ENCODE results near the gene KAT6B. TPM values are rescaled to one million over a fixed set of nuclear protein-coding genes. Genes with fewer than 3 reads are reported as not detected.

The KAT6B gene
- total and polyA plus RNA-seq, 2 experiments from 2014 or later: 15.8 to 36.2 TPM

DNA sequence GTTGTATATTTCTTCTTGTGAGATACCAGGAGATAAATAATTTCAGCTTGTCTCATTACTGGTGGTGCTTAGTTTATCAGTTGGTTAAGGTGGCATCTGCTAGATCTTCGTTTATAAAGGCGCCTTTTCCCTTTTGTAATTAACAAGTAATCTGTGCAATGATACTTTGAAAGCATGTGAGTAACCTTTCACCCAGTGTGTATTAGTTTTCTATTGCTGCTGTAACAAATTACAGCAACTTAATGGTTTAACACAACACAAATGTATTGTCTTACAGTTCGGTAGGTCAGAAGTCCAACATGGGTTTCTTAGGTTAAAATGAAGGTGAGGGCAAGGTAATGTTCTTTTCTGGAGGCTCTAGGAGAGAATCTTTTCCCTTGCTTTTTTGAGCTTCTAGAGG, 30.5 kb downstream of the KAT6B start:
- Histone ChIP-seq H3K36me3 (replicated peaks; ENCODE audit: insufficient read depth, low read depth) (no peaks in the 10 kb centered on the region), H3K27ac (no peak overlapping the region), H4K20me1 (ENCODE audit: insufficient read depth, poor library complexity, severe bottlenecking) (peaks cover 72% of the 10 kb centered on the region), H3K9me2 (replicated peaks; ENCODE audit: insufficient read depth) (no peaks in the 10 kb centered on the region), H3K9me3 (ENCODE audit: low read depth) (no peaks in the 10 kb centered on the region), H3K4me1 (ENCODE audit: insufficient read depth) (peaks cover 16% of the 10 kb centered on the region), H2AFZ (no peak overlapping the region), H3K4me2 (no peak overlapping the region), H3K79me2 (peaks cover 92% of the 10 kb centered on the region), H3K4me3 (no peak overlapping the region), H3K27me3 (no peaks in the 10 kb centered on the region)
- no peak for DNase-seq (ENCODE audit: low spot score)
- WGBS (ENCODE audit: low lambda C conversion rate, missing lambda C conversion rate): 93% methylated on average over 3 of the region's 3 CpGs
- TF ChIP-seq, protein P1, sequence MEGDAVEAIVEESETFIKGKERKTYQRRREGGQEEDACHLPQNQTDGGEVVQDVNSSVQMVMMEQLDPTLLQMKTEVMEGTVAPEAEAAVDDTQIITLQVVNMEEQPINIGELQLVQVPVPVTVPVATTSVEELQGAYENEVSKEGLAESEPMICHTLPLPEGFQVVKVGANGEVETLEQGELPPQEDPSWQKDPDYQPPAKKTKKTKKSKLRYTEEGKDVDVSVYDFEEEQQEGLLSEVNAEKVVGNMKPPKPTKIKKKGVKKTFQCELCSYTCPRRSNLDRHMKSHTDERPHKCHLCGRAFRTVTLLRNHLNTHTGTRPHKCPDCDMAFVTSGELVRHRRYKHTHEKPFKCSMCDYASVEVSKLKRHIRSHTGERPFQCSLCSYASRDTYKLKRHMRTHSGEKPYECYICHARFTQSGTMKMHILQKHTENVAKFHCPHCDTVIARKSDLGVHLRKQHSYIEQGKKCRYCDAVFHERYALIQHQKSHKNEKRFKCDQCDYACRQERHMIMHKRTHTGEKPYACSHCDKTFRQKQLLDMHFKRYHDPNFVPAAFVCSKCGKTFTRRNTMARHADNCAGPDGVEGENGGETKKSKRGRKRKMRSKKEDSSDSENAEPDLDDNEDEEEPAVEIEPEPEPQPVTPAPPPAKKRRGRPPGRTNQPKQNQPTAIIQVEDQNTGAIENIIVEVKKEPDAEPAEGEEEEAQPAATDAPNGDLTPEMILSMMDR (IDR thresholded peaks at IDR 0.05; ENCODE audit: poor library complexity): no peak
- TF ChIP-seq EZH2 (IDR thresholded peaks at IDR 0.05; ENCODE audit: borderline replicate concordance): no peak

DNA sequence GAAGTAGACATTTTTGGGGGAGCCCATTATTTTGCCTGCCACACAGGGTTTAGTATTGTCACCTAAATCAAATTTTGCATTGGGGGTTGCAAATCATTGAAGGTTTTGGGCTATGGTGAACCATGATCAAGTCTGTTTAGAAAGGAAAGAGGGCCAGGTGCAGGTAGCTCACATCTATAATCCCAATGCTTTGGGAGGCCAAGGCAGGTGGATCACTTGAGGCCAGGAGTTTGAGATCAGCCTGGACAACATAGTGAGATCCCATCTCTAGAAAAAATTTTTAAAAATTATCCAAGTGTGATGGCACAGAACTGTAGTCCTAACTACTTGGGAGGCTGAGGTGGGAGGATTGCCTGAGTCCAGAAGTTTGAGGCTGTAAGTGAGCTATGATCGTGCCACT, 31.2 kb downstream of the KAT6B start:
- Histone ChIP-seq H4K20me1 (ENCODE audit: insufficient read depth, poor library complexity, severe bottlenecking) (peaks cover 73% of the 10 kb centered on the region), H3K27ac (no peak overlapping the region), H3K9me2 (replicated peaks; ENCODE audit: insufficient read depth) (no peaks in the 10 kb centered on the region), H3K36me3 (replicated peaks; ENCODE audit: insufficient read depth, low read depth) (no peaks in the 10 kb centered on the region), H3K9me3 (ENCODE audit: low read depth) (no peaks in the 10 kb centered on the region), H3K79me2 (peaks cover 92% of the 10 kb centered on the region), H3K4me3 (no peak overlapping the region), H3K4me2 (no peak overlapping the region), H3K4me1 (ENCODE audit: insufficient read depth) (peaks cover 12% of the 10 kb centered on the region), H3K27me3 (no peaks in the 10 kb centered on the region), H2AFZ (no peak overlapping the region)
- 92% methylated on average over 1 of the region's 1 CpG for WGBS (ENCODE audit: low lambda C conversion rate, missing lambda C conversion rate)
- no peak for DNase-seq (ENCODE audit: low spot score)
- TF ChIP-seq, protein P1 (IDR thresholded peaks at IDR 0.05; ENCODE audit: poor library complexity): no peak
- TF ChIP-seq EZH2phosphoT487 (IDR thresholded peaks at IDR 0.05; ENCODE audit: low read depth, severe bottlenecking, unreplicated experiment) (no peak), EZH2 (IDR thresholded peaks at IDR 0.05; ENCODE audit: borderline replicate concordance) (no peak)

DNA sequence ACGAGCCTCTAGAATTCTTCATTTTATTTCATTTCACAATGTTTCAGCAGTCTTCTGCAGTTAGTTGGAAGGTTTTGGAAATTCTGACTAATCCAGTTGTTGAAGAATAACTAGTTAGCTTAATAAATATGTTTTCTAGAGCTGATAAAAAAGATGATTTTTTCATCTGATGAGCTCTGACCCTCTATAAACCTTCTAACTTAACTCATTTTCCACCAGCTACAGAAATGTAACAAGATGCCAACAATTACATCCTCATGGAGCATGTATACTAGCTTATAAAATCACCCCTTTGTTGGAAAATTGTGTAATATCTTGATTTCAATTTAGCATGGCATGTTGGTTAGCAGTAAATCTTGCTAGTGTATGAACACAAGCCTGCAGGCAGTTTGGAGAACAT, 33.1 kb downstream of the KAT6B start:
- 100% methylated on average over 1 of the region's 1 CpG for WGBS (ENCODE audit: low lambda C conversion rate, missing lambda C conversion rate)
- no peak overlapping the region for H2AFZ ChIP-seq
- H3K27me3 ChIP-seq: no peaks in the 10 kb centered on the region
- H3K27ac ChIP-seq: no peak overlapping the region
- H3K9me3 ChIP-seq (ENCODE audit: low read depth): no peaks in the 10 kb centered on the region
- H4K20me1 ChIP-seq (ENCODE audit: insufficient read depth, poor library complexity, severe bottlenecking): peaks cover 77% of the 10 kb centered on the region
- peaks cover 90% of the 10 kb centered on the region for H3K79me2 ChIP-seq
- no peak for TF ChIP-seq EZH2 (IDR thresholded peaks at IDR 0.05; ENCODE audit: borderline replicate concordance)
- H3K36me3 ChIP-seq (replicated peaks; ENCODE audit: insufficient read depth, low read depth): no peaks in the 10 kb centered on the region
- no peak overlapping the region for H3K4me2 ChIP-seq
- DNase-seq (ENCODE audit: low spot score): no peak
- no peak overlapping the region for H3K4me3 ChIP-seq
- H3K4me1 ChIP-seq (ENCODE audit: insufficient read depth): peaks cover 11% of the 10 kb centered on the region
- no peaks in the 10 kb centered on the region for H3K9me2 ChIP-seq (replicated peaks; ENCODE audit: insufficient read depth)

DNA sequence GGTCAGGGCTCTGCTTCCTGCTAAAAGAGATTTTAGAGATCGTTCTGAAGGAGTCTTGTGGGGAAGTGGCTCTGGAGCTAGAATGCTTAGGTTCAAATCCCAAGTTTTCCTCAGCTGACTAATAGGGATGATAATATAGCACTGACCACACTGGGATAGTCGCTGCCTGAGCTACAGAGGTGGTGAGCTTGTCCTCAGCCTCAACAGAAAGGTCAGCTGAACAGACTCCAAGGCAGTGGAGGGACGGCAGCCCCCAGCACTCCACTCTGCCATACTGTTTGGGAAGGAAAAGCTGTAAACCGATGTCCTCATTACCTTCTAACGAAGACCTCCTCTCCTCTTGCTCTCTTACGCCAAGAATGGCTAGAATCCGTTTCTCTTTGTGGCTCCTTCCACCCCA, 36.2 kb downstream of the KAT6B start:
- H3K79me2 ChIP-seq: peaks cover 90% of the 10 kb centered on the region
- no peaks in the 10 kb centered on the region for H3K27me3 ChIP-seq
- H3K4me1 ChIP-seq (ENCODE audit: insufficient read depth): no peaks in the 10 kb centered on the region
- peaks cover 75% of the 10 kb centered on the region for H4K20me1 ChIP-seq (ENCODE audit: insufficient read depth, poor library complexity, severe bottlenecking)
- WGBS (ENCODE audit: low lambda C conversion rate, missing lambda C conversion rate): 88% methylated on average over 7 of the region's 7 CpGs
- H3K36me3 ChIP-seq (replicated peaks; ENCODE audit: insufficient read depth, low read depth): no peaks in the 10 kb centered on the region
- no peak overlapping the region for H3K27ac ChIP-seq
- no peak for DNase-seq (ENCODE audit: low spot score)
- H3K9me3 ChIP-seq (ENCODE audit: low read depth): no peaks in the 10 kb centered on the region
- TF ChIP-seq, protein P1 (IDR thresholded peaks at IDR 0.05; ENCODE audit: poor library complexity): no peak
- no peak for TF ChIP-seq EZH2 (IDR thresholded peaks at IDR 0.05; ENCODE audit: borderline replicate concordance)
- no peak for TF ChIP-seq EZH2phosphoT487 (IDR thresholded peaks at IDR 0.05; ENCODE audit: low read depth, severe bottlenecking, unreplicated experiment)
- no peak overlapping the region for H3K4me3 ChIP-seq
- H3K4me2 ChIP-seq: no peak overlapping the region
- H2AFZ ChIP-seq: no peak overlapping the region
- H3K9me2 ChIP-seq (replicated peaks; ENCODE audit: insufficient read depth): no peaks in the 10 kb centered on the region

Data from hepatocyte (in vitro differentiated cells).